Bronchial epithelial cell (primary cell): Measurements from ENCODE around the gene FER. TPM values are rescaled to one million over a fixed set of nuclear protein-coding genes. Genes with fewer than 3 reads are reported as not detected.
"Not testable (repeated sequence)": the region's sequence is repeated elsewhere in the genome, so short reads cannot be mapped to it uniquely, and the experiment has no call there.

Experiments used
- DNase-seq: peaks from one replicate; pipeline ENCODE4 v3.0.0-alpha.2; 2010; ENCODE audit warnings: low read depth
- FAIRE-seq: peaks from 2 replicates; lab custom pipeline; 2011; peaks lifted over from hg19 to GRCh38; lab: Jason Lieb, UNC
- H3K27me3 ChIP-seq: 2 replicates; pipeline ENCODE4 v1.5.1; 2011; ENCODE audit warnings: low read length; ENCODE audit not compliant: control insufficient read depth, insufficient read depth
- H3K36me3 ChIP-seq: 2 replicates; pipeline ENCODE4 v1.5.1; 2011; ENCODE audit warnings: low read length; ENCODE audit not compliant: control insufficient read depth, insufficient read depth
- H3K4me3 ChIP-seq: 2 replicates; pipeline ENCODE4 v1.5.1; 2011; ENCODE audit warnings: mild to moderate bottlenecking, low read depth, low read length, control low read depth
- total RNA-seq: library from RNA; depleted of rRNA; stranded (reverse); fragments of >200 nt; gene quantifications from 2 replicates; pipeline ENCODE4 v1.2.1, GENCODE V29; 2014
- TF ChIP-seq, protein P1 (sequence below): IDR thresholded peaks from 2 replicates; pipeline ENCODE4 v1.5.1; 2011; ENCODE audit warnings: mild to moderate bottlenecking, moderate library complexity, low read length, control low read depth, inconsistent platforms; ENCODE audit not compliant: insufficient read depth, severe bottlenecking

The FER gene
- total RNA-seq, 1 donor from 2014 or later, result 23.7 TPM

- H3K36me3 ChIP-seq, result no peaks in the 10 kb centered on the region
- TF ChIP-seq, protein P1, sequence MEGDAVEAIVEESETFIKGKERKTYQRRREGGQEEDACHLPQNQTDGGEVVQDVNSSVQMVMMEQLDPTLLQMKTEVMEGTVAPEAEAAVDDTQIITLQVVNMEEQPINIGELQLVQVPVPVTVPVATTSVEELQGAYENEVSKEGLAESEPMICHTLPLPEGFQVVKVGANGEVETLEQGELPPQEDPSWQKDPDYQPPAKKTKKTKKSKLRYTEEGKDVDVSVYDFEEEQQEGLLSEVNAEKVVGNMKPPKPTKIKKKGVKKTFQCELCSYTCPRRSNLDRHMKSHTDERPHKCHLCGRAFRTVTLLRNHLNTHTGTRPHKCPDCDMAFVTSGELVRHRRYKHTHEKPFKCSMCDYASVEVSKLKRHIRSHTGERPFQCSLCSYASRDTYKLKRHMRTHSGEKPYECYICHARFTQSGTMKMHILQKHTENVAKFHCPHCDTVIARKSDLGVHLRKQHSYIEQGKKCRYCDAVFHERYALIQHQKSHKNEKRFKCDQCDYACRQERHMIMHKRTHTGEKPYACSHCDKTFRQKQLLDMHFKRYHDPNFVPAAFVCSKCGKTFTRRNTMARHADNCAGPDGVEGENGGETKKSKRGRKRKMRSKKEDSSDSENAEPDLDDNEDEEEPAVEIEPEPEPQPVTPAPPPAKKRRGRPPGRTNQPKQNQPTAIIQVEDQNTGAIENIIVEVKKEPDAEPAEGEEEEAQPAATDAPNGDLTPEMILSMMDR, result no peak
- H3K4me3 ChIP-seq, result no peak overlapping the region
- no peak for FAIRE-seq
- DNase-seq, result peak; percentile 6
- no peaks in the 10 kb centered on the region for H3K27me3 ChIP-seq
Observed at GRCh38 chr5:109163336-109163735, 415.6 kb downstream of the FER start.

- no peak for FAIRE-seq
Observed at GRCh38 chr5:109164001-109164400, 416.3 kb downstream of the FER start.

DNA sequence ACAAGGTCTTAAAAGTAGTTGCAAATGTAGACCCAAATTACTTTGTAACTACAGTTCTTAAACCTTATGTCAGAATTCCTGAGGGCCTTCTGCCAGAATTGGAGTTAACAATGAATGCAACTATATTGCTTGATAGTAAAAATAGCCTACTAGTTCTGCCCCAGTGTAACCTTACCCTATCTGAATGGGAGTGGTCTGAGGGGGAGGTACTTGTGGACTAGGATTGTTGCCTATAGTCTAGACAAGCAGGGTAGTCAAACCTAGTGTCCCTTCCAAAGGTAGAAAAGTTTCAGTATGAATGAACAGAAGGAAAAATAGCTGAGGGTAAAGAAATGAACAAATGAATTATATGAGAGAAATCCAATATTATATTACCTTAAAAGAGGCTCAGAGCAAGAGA is 419.9 kb downstream of the FER start:
- TF ChIP-seq, protein P1, result no peak
- DNase-seq (no peak), FAIRE-seq (no peak)
- Histone ChIP-seq H3K27me3 (no peaks in the 10 kb centered on the region), H3K36me3 (no peaks in the 10 kb centered on the region), H3K4me3 (no peak overlapping the region)

More at GRCh38 chr5:109164001-109164400, 416.3 kb downstream of the FER start:
- no peaks in the 10 kb centered on the region for H3K36me3 ChIP-seq
- DNase-seq, result no peak
- no peak overlapping the region for H3K4me3 ChIP-seq
- TF ChIP-seq, protein P1, result no peak
- no peaks in the 10 kb centered on the region for H3K27me3 ChIP-seq

GRCh38 chr5:109168151-109168550 is 420.5 kb downstream of the FER start:
- Histone ChIP-seq H3K27me3 (no peaks in the 10 kb centered on the region), H3K4me3 (no peak overlapping the region), H3K36me3 (no peaks in the 10 kb centered on the region)
- TF ChIP-seq, protein P1, result no peak
- DNase-seq (no peak), FAIRE-seq (no peak)

- no peaks in the 10 kb centered on the region for H3K36me3 ChIP-seq
- no peak overlapping the region for H3K4me3 ChIP-seq
- H3K27me3 ChIP-seq, result no peaks in the 10 kb centered on the region
- TF ChIP-seq, protein P1, result no peak
- FAIRE-seq (no peak), DNase-seq (no peak)
Observed at GRCh38 chr5:109170629-109171350, 423.1 kb downstream of the FER start.

DNA sequence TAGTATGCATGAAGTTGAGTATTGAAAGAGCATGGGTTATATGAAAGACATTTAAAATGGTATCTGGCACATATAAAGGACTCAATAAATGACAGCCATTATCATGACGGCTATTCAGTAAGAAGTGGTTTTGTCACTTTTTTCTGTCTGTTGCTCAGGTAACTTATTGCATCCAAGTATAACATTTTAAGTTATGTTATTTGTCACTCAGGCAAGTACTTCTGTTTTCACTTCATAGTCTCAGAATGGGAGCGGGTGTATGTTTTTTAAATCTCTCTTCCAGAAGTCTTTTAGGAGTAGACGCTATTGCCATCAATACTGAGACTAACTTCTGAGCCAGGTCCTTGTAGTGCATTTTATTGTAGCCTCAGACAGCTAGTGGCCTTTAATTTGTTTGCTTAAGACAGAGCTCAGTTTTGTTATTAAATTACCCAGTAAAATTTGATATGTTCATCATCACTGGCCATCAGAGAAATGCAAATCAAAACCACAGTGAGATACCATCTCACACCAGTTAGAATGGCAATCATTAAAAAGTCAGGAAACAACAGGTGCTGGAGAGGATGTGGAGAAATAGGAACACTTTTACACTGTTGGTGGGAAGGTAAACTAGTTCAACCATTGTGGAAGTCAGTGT is 423.9 kb downstream of the FER start:
- not testable (repeated sequence) for H3K4me3 ChIP-seq, H3K36me3 ChIP-seq, H3K27me3 ChIP-seq, FAIRE-seq, DNase-seq
